Measurements from ENCODE around the gene PPM1A. TPM values are rescaled to one million over a fixed set of nuclear protein-coding genes. Genes with fewer than 3 reads are reported as not detected.

The PPM1A gene
- total and polyA plus RNA-seq, 5 donors from 2014 or later: 15.0 to 83.3 (median 20.9) TPM

DNA sequence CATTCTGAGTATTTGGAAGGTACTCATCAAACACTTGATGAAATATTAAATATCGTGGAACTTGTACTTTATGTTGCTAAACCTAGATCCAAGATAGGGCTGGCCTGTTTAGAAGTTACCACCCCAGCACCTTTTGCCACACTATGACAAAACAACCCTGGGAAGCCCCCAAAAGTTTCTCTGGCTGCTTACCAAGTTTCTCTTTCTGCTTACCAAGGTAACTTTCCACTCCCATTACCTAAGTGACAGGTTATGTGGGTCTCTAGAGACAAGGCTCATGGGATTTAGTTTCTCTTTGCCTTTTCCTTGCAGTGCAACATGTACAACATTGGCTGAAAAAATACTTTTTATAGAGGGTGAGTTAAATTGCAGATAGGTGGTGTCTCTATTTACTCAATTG lies 28.9 kb upstream of the PPM1A start:
- H3K36me3 Mint-ChIP-seq: no peaks in the 10 kb centered on the region
- no peak for ATAC-seq (ENCODE audit: low read depth in 2 of 2)
- DNase-seq: no peak
- H3K27ac Mint-ChIP-seq: no peak overlapping the region
- no peaks in the 10 kb centered on the region for H3K9me3 ChIP-seq (ENCODE audit: control insufficient read depth in 2 of 2, low read length in 2 of 2)
- H3K4me1 ChIP-seq (ENCODE audit: control insufficient read depth, insufficient read depth, low read length, poor library complexity, severe bottlenecking): no peaks in the 10 kb centered on the region
- no peaks in the 10 kb centered on the region for H3K9me3 Mint-ChIP-seq
- no peaks in the 10 kb centered on the region for H3K27me3 ChIP-seq (ENCODE audit: control insufficient read depth, insufficient read depth, low read length)
- H3K36me3 ChIP-seq (ENCODE audit: control insufficient read depth, insufficient read depth, low read length): no peaks in the 10 kb centered on the region
- H3K27ac ChIP-seq (ENCODE audit: insufficient read depth, low read length, poor library complexity, severe bottlenecking): no peak overlapping the region
- no peaks in the 10 kb centered on the region for H3K27me3 Mint-ChIP-seq
- H3K4me1 Mint-ChIP-seq: no peaks in the 10 kb centered on the region
- H3K4me3 ChIP-seq (ENCODE audit: low read depth, low read length): no peak overlapping the region
- no peak overlapping the region for H3K4me3 Mint-ChIP-seq

DNA sequence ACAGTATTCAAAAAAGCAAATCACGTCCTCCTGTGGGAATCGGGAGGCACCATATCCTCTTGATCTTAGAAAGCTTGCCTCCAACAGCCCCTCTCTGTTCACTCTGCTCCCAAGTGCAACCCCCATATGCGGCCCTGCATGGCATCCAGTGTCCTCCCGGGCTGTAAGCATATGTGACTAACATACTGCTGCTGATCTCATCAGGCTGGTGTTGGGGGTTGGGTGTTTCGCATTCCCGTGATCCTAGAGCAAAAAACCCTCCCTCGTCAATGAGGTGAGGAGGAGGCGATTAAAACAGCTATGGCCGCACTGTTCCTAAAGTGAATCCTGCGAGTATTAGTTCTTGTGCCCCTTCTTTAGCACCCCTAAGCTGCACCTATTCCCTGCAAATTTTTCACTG lies 28.1 kb upstream of the PPM1A start:
- no peaks in the 10 kb centered on the region for H3K4me1 Mint-ChIP-seq
- no peak for DNase-seq
- H3K27ac ChIP-seq (ENCODE audit: insufficient read depth, low read length, poor library complexity, severe bottlenecking): no peak overlapping the region
- no peaks in the 10 kb centered on the region for H3K36me3 ChIP-seq (ENCODE audit: control insufficient read depth, insufficient read depth, low read length)
- H3K4me3 Mint-ChIP-seq: no peak overlapping the region
- H3K27ac Mint-ChIP-seq: no peak overlapping the region
- H3K4me1 ChIP-seq (ENCODE audit: control insufficient read depth, insufficient read depth, low read length, poor library complexity, severe bottlenecking): no peaks in the 10 kb centered on the region
- ATAC-seq (ENCODE audit: low read depth in 2 of 2): no peak
- H3K36me3 Mint-ChIP-seq: no peaks in the 10 kb centered on the region
- H3K4me3 ChIP-seq (ENCODE audit: low read depth, low read length): no peak overlapping the region
- H3K9me3 Mint-ChIP-seq: no peaks in the 10 kb centered on the region
- H3K27me3 ChIP-seq (ENCODE audit: control insufficient read depth, insufficient read depth, low read length): no peaks in the 10 kb centered on the region
- no peaks in the 10 kb centered on the region for H3K9me3 ChIP-seq (ENCODE audit: control insufficient read depth in 2 of 2, low read length in 2 of 2)
- H3K27me3 Mint-ChIP-seq: no peaks in the 10 kb centered on the region

- no peak overlapping the region for H3K4me3 Mint-ChIP-seq
- DNase-seq (no peak), ATAC-seq (ENCODE audit: low read depth in 2 of 2) (no peak)
- no peaks in the 10 kb centered on the region for H3K27me3 Mint-ChIP-seq
- Histone ChIP-seq H3K36me3 (ENCODE audit: control insufficient read depth, insufficient read depth, low read length) (no peaks in the 10 kb centered on the region), H3K4me1 (ENCODE audit: control insufficient read depth, insufficient read depth, low read length, poor library complexity, severe bottlenecking) (no peaks in the 10 kb centered on the region), H3K27me3 (ENCODE audit: control insufficient read depth, insufficient read depth, low read length) (no peaks in the 10 kb centered on the region), H3K27ac (ENCODE audit: insufficient read depth, low read length, poor library complexity, severe bottlenecking) (no peak overlapping the region), H3K9me3 (ENCODE audit: control insufficient read depth in 2 of 2, low read length in 2 of 2) (no peaks in the 10 kb centered on the region), H3K4me3 (ENCODE audit: low read depth, low read length) (no peak overlapping the region)
- no peaks in the 10 kb centered on the region for H3K9me3 Mint-ChIP-seq
- no peaks in the 10 kb centered on the region for H3K4me1 Mint-ChIP-seq
- H3K36me3 Mint-ChIP-seq: no peaks in the 10 kb centered on the region
- H3K27ac Mint-ChIP-seq: no peak overlapping the region
Observed at GRCh38 chr14:60221457-60221856, 27.6 kb upstream of the PPM1A start.

DNA sequence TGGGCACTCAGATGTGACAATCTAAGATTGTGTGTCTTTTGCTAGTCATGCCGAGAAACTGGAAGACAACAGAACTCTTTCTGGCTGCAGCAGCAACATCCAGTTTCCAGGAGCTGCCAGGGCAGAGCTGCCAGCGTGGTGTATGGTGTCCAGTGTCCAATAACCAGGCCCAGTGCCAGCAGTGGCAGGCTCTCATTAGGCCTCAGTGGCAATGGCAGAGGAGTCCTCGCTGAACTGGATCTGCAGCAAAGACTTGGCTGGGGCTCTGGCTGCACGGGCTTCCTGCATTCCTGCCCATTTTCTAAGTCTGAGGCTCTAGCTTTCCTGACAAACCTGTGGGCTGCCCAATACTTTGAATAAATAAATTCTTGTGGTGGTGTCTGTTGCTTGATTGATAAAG lies 26.2 kb upstream of the PPM1A start:
- Histone ChIP-seq H3K36me3 (ENCODE audit: control insufficient read depth, insufficient read depth, low read length) (no peaks in the 10 kb centered on the region), H3K4me3 (ENCODE audit: low read depth, low read length) (no peak overlapping the region), H3K27me3 (ENCODE audit: control insufficient read depth, insufficient read depth, low read length) (no peaks in the 10 kb centered on the region), H3K9me3 (ENCODE audit: control insufficient read depth in 2 of 2, low read length in 2 of 2) (no peaks in the 10 kb centered on the region), H3K4me1 (ENCODE audit: control insufficient read depth, insufficient read depth, low read length, poor library complexity, severe bottlenecking) (no peaks in the 10 kb centered on the region), H3K27ac (ENCODE audit: insufficient read depth, low read length, poor library complexity, severe bottlenecking) (no peak overlapping the region)
- Mint-ChIP-seq H3K36me3 (no peaks in the 10 kb centered on the region), H3K4me1 (no peaks in the 10 kb centered on the region), H3K4me3 (no peak overlapping the region), H3K27ac (no peak overlapping the region), H3K9me3 (no peaks in the 10 kb centered on the region), H3K27me3 (no peaks in the 10 kb centered on the region)
- no peak for DNase-seq
- ATAC-seq (ENCODE audit: low read depth in 2 of 2): no peak

- Mint-ChIP-seq H3K27me3 (no peaks in the 10 kb centered on the region), H3K4me3 (no peak overlapping the region), H3K4me1 (no peaks in the 10 kb centered on the region), H3K36me3 (no peaks in the 10 kb centered on the region), H3K27ac (no peak overlapping the region), H3K9me3 (no peaks in the 10 kb centered on the region)
- no peak overlapping the region for H3K4me3 ChIP-seq (ENCODE audit: low read depth, low read length)
- no peak overlapping the region for H3K27ac ChIP-seq (ENCODE audit: insufficient read depth, low read length, poor library complexity, severe bottlenecking)
- H3K27me3 ChIP-seq (ENCODE audit: control insufficient read depth, insufficient read depth, low read length): no peaks in the 10 kb centered on the region
- DNase-seq (no peak), ATAC-seq (ENCODE audit: low read depth in 2 of 2) (no peak)
- H3K4me1 ChIP-seq (ENCODE audit: control insufficient read depth, insufficient read depth, low read length, poor library complexity, severe bottlenecking): no peaks in the 10 kb centered on the region
- H3K36me3 ChIP-seq (ENCODE audit: control insufficient read depth, insufficient read depth, low read length): no peaks in the 10 kb centered on the region
- H3K9me3 ChIP-seq (ENCODE audit: control insufficient read depth in 2 of 2, low read length in 2 of 2): no peaks in the 10 kb centered on the region
Observed at GRCh38 chr14:60225265-60225664, 23.8 kb upstream of the PPM1A start.

GRCh38 chr14:60226298-60226697 lies 22.7 kb upstream of the PPM1A start:
- H3K27ac Mint-ChIP-seq: no peak overlapping the region
- peaks cover 7% of the 10 kb centered on the region for H3K27me3 Mint-ChIP-seq
- no peak for DNase-seq
- no peaks in the 10 kb centered on the region for H3K4me1 Mint-ChIP-seq
- H3K9me3 Mint-ChIP-seq: peaks cover 0 to 5% (median 0%) of the 10 kb centered on the region in 7 donors
- no peaks in the 10 kb centered on the region for H3K36me3 ChIP-seq (ENCODE audit: control insufficient read depth, insufficient read depth, low read length)
- no peak for ATAC-seq (ENCODE audit: low read depth in 2 of 2)
- H3K27ac ChIP-seq (ENCODE audit: insufficient read depth, low read length, poor library complexity, severe bottlenecking): no peak overlapping the region
- no peaks in the 10 kb centered on the region for H3K27me3 ChIP-seq (ENCODE audit: control insufficient read depth, insufficient read depth, low read length)
- H3K4me3 Mint-ChIP-seq: no peak overlapping the region
- H3K9me3 ChIP-seq (ENCODE audit: control insufficient read depth in 2 of 2, low read length in 2 of 2): no peaks in the 10 kb centered on the region
- no peaks in the 10 kb centered on the region for H3K4me1 ChIP-seq (ENCODE audit: control insufficient read depth, insufficient read depth, low read length, poor library complexity, severe bottlenecking)
- no peaks in the 10 kb centered on the region for H3K36me3 Mint-ChIP-seq
- H3K4me3 ChIP-seq (ENCODE audit: low read depth, low read length): no peak overlapping the region

- Mint-ChIP-seq H3K36me3 (no peaks in the 10 kb centered on the region), H3K4me3 (no peak overlapping the region), H3K27me3 (peaks cover 12% of the 10 kb centered on the region), H3K9me3 (peaks cover 0 to 8% (median 3%) of the 10 kb centered on the region in 7 donors), H3K27ac (no peak overlapping the region), H3K4me1 (no peaks in the 10 kb centered on the region)
- DNase-seq (no peak), ATAC-seq (ENCODE audit: low read depth in 2 of 2) (no peak)
- Histone ChIP-seq H3K4me3 (ENCODE audit: low read depth, low read length) (no peak overlapping the region), H3K27me3 (ENCODE audit: control insufficient read depth, insufficient read depth, low read length) (no peaks in the 10 kb centered on the region), H3K27ac (ENCODE audit: insufficient read depth, low read length, poor library complexity, severe bottlenecking) (no peak overlapping the region), H3K36me3 (ENCODE audit: control insufficient read depth, insufficient read depth, low read length) (no peaks in the 10 kb centered on the region), H3K9me3 (ENCODE audit: control insufficient read depth in 2 of 2, low read length in 2 of 2) (peaks cover 4 to 8% of the 10 kb centered on the region in 2 experiments), H3K4me1 (ENCODE audit: control insufficient read depth, insufficient read depth, low read length, poor library complexity, severe bottlenecking) (no peaks in the 10 kb centered on the region)
Observed at GRCh38 chr14:60227291-60227690, 21.7 kb upstream of the PPM1A start.

DNA sequence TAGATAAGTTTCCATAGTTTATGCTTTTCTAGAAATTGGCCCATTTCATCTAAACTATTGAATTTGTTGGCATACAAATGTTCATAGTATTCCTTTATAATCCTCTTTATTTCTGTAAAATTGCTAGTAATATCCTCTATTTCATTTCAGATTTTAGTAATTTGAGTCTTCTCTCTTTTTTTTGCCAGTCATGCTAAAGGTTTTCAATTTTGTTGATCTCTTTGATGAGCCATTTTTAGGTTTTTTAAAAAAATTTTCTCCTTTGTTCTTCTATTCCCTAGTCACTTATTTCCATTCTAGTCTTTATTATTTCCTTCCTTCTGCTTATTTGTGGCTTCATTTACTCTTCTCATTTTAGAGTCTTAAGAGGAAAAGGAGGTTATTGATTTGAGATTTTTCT lies 19.4 kb upstream of the PPM1A start:
- no peak overlapping the region for H3K27ac ChIP-seq (ENCODE audit: insufficient read depth, low read length, poor library complexity, severe bottlenecking)
- no peak overlapping the region for H3K4me3 ChIP-seq (ENCODE audit: low read depth, low read length)
- H3K9me3 ChIP-seq (ENCODE audit: control insufficient read depth in 2 of 2, low read length in 2 of 2): peaks cover 7 to 18% of the 10 kb centered on the region in 2 experiments
- no peaks in the 10 kb centered on the region for H3K4me1 ChIP-seq (ENCODE audit: control insufficient read depth, insufficient read depth, low read length, poor library complexity, severe bottlenecking)
- no peak for ATAC-seq (ENCODE audit: low read depth in 2 of 2)
- Mint-ChIP-seq H3K27me3 (peaks cover 32% of the 10 kb centered on the region), H3K36me3 (no peaks in the 10 kb centered on the region), H3K4me3 (no peak overlapping the region), H3K9me3 (peaks cover 2 to 17% (median 6%) of the 10 kb centered on the region in 7 donors), H3K27ac (no peak overlapping the region), H3K4me1 (no peaks in the 10 kb centered on the region)
- DNase-seq: no peak
- H3K36me3 ChIP-seq (ENCODE audit: control insufficient read depth, insufficient read depth, low read length): no peaks in the 10 kb centered on the region
- H3K27me3 ChIP-seq (ENCODE audit: control insufficient read depth, insufficient read depth, low read length): peaks cover 7% of the 10 kb centered on the region

Data from CD4-positive, CD25-positive, alpha-beta regulatory T cell (primary cell).